Left lung (tissue), 10 donors: Measurements from ENCODE around the gene PRKCI. TPM values are rescaled to one million over a fixed set of nuclear protein-coding genes. Genes with fewer than 3 reads are reported as not detected.

ENCODE experiments used
- ATAC-seq: fragments of 200-7000 bp; cut with Tn5 transposase; one replicate; pipeline ENCODE4 v1.9.1; 2020; ENCODE audit warnings: moderate library complexity
- DNase-seq, 4 donors: peaks; one replicate each; pipeline ENCODE4 v3.0.0-alpha.2; 2013 to 2020
- H3K27ac ChIP-seq, 2 donors: fragments of 200-600 bp; sonication (generic) in 1 of 2; one replicate each; pipeline versions ENCODE4 v1.5.0 to v1.8.0; 2020 to 2021
- H3K27me3 ChIP-seq, 2 donors: fragments of 200-600 bp; sonication (generic) in 1 of 2; one replicate each; pipeline versions ENCODE4 v1.5.0 to v1.8.0; 2020 to 2021
- H3K36me3 ChIP-seq, 2 donors: fragments of 200-600 bp; sonication (generic) in 1 of 2; one replicate each; pipeline versions ENCODE4 v1.5.0 to v1.8.0; 2020 to 2021
- H3K4me1 ChIP-seq, 2 donors: fragments of 200-600 bp; one replicate each; pipeline ENCODE4 v1.8.0; 2021
- H3K4me3 ChIP-seq, 2 donors: fragments of 200-600 bp; sonication (generic) in 1 of 2; one replicate each; pipeline versions ENCODE4 v1.5.0 to v1.8.0; 2020 to 2021; ENCODE audit warnings: mild to moderate bottlenecking in 1 of 2
- H3K9me3 ChIP-seq, 2 donors: fragments of 200-600 bp; sonication (generic) in 1 of 2; one replicate each; pipeline versions ENCODE4 v1.5.0 to v1.8.0; 2020 to 2021
- intact Hi-C, 2 donors: fragments of 100-400 bp; cut with DNase I; formaldehyde crosslinking; loops; one replicate each; pipeline versions ENCODE4 v1.11.2 to v1.14.2; 2022
- polyA plus RNA-seq, 6 donors: library from polyadenylated mRNA; unstranded; fragments of 120-200 nt; gene quantifications; one replicate each; pipeline ENCODE4 v1.2.1, GENCODE V29; 2013; ENCODE audit not compliant: insufficient read length in 6 of 6
- total RNA-seq, 2 donors: library from RNA; stranded (reverse); fragmentation: NEBNext Ultra II Directional; extraction: Animal tissue kit (Norgen Biotek cat#: 25700); gene quantifications; one replicate each; pipeline ENCODE4 v1.2.1, GENCODE V29; 2021
- TF ChIP-seq, protein P1 (sequence below), 2 donors: fragments of 200-600 bp; sonication (generic) in 1 of 2; IDR thresholded peaks; one replicate each; pipeline versions ENCODE4 v1.5.0 to v1.8.0; 2021; ENCODE audit warnings: antibody characterized with exemption in 2 of 2
- donor health status: DM: no; HTN: yes; CAD: no.
- donor health status: DM: no; HTN: no; CAD: no.

The PRKCI gene
- total and polyA plus RNA-seq, 8 donors, result 33.0 to 82.4 (median 67.9) TPM

DNA sequence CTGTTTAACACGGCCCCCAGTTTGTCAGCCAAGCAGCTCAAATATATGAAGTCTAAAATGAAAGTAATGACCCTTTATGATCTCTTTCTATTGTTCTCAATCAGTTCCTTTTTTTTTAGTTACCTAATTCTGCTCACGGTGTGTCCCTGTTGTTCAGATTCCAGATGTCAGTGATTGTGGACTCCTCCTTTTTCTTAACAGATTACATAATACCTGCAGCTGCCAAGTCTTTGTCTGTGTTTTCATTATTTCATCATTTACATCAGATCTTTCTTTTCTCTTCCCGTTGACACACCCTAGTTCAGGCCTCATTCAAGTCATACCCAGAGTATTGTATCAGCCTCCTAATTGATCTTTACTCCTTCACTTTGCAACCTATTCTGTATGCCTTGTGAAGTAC, 79.2 kb downstream of the PRKCI start:
- Histone ChIP-seq H3K4me1 (peaks cover 0 to 14% of the 10 kb centered on the region in 2 donors), H3K27me3 (no peaks in the 10 kb centered on the region), H3K4me3 (no peak overlapping the region), H3K36me3 (peaks cover 0 to 28% of the 10 kb centered on the region in 2 donors), H3K9me3 (no peaks in the 10 kb centered on the region), H3K27ac (peak overlapping the region in 1 of 2 donors; percentile 26)
- peak; percentile 26 for ATAC-seq
- DNase-seq, result no peak
- TF ChIP-seq, protein P1, sequence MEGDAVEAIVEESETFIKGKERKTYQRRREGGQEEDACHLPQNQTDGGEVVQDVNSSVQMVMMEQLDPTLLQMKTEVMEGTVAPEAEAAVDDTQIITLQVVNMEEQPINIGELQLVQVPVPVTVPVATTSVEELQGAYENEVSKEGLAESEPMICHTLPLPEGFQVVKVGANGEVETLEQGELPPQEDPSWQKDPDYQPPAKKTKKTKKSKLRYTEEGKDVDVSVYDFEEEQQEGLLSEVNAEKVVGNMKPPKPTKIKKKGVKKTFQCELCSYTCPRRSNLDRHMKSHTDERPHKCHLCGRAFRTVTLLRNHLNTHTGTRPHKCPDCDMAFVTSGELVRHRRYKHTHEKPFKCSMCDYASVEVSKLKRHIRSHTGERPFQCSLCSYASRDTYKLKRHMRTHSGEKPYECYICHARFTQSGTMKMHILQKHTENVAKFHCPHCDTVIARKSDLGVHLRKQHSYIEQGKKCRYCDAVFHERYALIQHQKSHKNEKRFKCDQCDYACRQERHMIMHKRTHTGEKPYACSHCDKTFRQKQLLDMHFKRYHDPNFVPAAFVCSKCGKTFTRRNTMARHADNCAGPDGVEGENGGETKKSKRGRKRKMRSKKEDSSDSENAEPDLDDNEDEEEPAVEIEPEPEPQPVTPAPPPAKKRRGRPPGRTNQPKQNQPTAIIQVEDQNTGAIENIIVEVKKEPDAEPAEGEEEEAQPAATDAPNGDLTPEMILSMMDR (IDR thresholded peaks at IDR 0.05), result no peak
- intact Hi-C loops, result no loop called here

DNA sequence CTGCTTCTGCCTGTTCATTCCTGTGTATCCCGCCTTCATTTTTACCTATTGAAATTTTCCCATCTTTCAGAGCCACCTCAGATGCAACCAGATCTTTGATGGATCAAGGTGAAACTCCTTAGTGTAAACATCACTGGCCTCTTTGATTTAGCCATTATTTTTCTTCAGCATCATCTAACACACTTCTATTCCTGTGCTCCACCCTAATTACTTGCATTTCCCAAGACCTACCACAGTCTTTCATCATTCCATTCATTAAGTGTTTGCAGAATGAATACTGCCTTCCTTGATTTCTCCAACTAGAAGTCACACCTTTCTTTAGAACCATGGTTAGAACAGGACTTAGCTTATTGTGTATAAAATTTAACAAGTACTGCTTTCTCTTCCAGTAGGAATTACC, 79.8 kb downstream of the PRKCI start:
- Histone ChIP-seq H3K9me3 (no peaks in the 10 kb centered on the region), H3K4me3 (no peak overlapping the region), H3K27ac (peak overlapping the region in 1 of 2 donors; percentile 26), H3K4me1 (peaks cover 0 to 14% of the 10 kb centered on the region in 2 donors), H3K27me3 (no peaks in the 10 kb centered on the region), H3K36me3 (peaks cover 0 to 28% of the 10 kb centered on the region in 2 donors)
- ATAC-seq (peak; percentile 47), DNase-seq (no peak)
- intact Hi-C loops, result no loop called here
- TF ChIP-seq, protein P1 (IDR thresholded peaks at IDR 0.05), result no peak

DNA sequence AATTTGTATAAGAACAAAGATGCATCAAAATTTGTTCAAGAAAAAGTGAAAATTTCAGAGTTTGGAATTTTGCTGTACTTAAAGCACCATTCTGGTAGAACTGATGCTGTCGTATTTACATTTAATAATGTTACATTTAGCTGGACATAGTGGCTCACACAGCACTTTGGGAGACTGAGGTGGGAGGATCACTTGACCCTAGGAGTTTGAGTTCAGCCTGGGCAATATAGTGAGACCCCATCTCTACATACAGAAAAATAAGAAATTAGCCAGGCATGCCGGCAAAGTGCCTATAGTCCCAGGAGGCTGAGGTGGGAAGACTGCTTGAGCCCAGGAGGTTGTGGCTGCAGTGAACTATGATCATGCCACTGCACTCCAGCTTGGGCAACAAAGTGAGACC, 83.8 kb downstream of the PRKCI start:
- H3K27ac ChIP-seq, result no peak overlapping the region
- H3K27me3 ChIP-seq, result no peaks in the 10 kb centered on the region
- intact Hi-C loops, result no loop called here
- TF ChIP-seq, protein P1 (IDR thresholded peaks at IDR 0.05), result no peak
- no peak for DNase-seq
- no peaks in the 10 kb centered on the region for H3K36me3 ChIP-seq
- ATAC-seq, result no peak
- no peaks in the 10 kb centered on the region for H3K9me3 ChIP-seq
- peaks cover 0 to 18% of the 10 kb centered on the region in 2 donors for H3K4me1 ChIP-seq
- H3K4me3 ChIP-seq, result no peak overlapping the region

DNA sequence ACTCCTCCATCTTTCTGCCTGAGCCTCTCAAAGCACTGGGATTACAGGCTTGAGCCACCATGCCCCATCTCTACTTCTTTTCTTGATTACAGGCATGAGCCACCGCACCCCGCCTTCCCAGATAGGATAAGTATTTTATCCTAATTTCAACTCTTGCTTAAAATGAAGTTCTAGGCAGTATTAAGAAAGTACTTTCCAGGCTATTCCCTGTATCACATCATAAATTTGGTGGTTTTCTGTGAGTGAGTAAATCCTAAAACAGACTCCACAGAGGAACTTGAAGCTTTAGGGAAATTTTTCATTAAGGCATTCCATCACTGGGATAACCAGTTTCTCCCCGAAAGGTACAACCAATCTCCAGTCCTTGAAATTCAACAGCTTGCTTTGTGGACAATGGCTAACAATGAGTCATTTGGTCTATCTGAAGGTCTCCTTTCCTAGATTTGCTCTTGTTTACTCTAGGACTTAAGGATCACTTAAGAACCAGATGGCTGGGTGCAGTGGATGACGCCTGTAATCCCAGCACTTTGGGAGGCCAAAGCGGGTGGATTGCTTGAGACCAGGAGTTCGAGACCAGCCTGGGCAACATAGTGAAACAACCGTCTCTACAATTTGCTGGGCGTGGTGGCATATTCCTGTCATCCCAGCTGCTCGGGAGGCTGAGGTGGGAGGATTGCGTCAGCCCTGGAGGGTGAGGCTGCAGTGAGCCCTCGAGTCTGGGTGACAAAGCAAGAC, 85.6 kb downstream of the PRKCI start:
- ATAC-seq (peak; percentile 85), DNase-seq (peak in 2 of 4 donors; percentile 44 to 52)
- Histone ChIP-seq H3K4me3 (no peak overlapping the region), H3K27me3 (no peaks in the 10 kb centered on the region), H3K9me3 (no peaks in the 10 kb centered on the region), H3K36me3 (no peaks in the 10 kb centered on the region), H3K27ac (peak overlapping the region in 1 of 2 donors; percentile 37), H3K4me1 (peaks cover 0 to 5% of the 10 kb centered on the region in 2 donors)
- TF ChIP-seq, protein P1 (IDR thresholded peaks at IDR 0.05), result no peak
- intact Hi-C loops, result no loop called here

DNA sequence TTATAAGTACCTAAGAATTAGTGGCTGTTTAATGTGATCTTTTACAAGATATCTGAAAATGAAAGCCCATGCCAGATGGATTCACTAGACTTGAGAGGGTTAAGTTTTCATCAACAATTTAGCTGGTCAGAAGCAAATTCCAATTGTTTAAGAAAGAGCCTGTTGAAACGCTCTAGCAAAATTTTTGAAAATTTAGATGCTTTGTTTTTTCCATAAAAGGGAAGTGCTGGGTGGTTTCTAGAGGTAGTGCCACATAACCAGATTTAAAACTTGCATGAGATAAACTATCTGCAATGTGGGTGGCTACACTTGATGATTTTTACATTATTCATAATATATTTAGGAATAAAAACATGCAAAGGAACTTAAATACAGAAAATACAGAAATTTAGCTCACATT, 86.8 kb downstream of the PRKCI start:
- intact Hi-C loops, result no loop called here
- TF ChIP-seq, protein P1 (IDR thresholded peaks at IDR 0.05), result no peak
- Histone ChIP-seq H3K9me3 (no peaks in the 10 kb centered on the region), H3K4me1 (peaks cover 0 to 5% of the 10 kb centered on the region in 2 donors), H3K36me3 (no peaks in the 10 kb centered on the region), H3K27ac (no peak overlapping the region), H3K27me3 (no peaks in the 10 kb centered on the region), H3K4me3 (no peak overlapping the region)
- ATAC-seq (no peak), DNase-seq (no peak)
